ENCODE measurements around the gene CCDC102A.

DNA sequence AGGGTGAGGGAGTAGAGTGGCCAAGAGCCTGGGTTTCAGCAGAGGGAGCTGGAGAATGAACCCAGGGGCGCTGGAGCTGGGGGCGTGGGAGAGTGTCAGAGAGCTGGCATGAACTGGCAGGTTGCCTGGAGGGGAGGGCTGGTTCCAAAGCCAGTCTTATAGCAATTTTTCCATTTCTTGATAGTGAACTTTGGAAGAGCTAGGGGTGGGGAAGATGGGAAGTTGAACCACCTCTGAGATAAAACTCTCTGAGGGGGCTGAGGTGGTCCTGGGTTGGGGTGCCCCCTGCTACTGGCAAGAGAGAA, 42.9 kb upstream of the CCDC102A start:
- TF ChIP-seq SCRT2 (tag by site-specific recombination; IDR thresholded peaks at IDR 0.05) = no peak
- TF ChIP-seq ZNF426 (tag by site-specific recombination; IDR thresholded peaks at IDR 0.05) = no peak
- TF ChIP-seq ZEB2 (tag by site-specific recombination; IDR thresholded peaks at IDR 0.05) = no peak
- no peak for TF ChIP-seq TSHZ1 (tag by site-specific recombination; IDR thresholded peaks at IDR 0.05; ENCODE audit: borderline replicate concordance)
- TF ChIP-seq, protein P1, sequence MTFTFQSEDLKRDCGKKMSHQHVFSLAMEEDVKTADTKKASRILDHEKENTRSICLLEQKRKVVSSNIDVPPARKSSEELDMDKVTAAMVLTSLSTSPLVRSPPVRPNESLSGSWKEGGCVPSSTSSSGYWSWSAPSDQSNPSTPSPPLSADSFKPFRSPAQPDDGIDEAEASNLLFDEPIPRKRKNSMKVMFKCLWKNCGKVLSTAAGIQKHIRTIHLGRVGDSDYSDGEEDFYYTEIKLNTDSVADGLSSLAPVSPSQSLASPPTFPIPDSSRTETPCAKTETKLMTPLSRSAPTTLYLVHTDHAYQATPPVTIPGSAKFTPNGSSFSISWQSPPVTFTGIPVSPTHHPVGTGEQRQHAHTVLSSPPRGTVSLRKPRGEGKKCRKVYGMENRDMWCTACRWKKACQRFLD (tag by site-specific recombination; IDR thresholded peaks at IDR 0.05) = no peak
- TF ChIP-seq, protein P2, sequence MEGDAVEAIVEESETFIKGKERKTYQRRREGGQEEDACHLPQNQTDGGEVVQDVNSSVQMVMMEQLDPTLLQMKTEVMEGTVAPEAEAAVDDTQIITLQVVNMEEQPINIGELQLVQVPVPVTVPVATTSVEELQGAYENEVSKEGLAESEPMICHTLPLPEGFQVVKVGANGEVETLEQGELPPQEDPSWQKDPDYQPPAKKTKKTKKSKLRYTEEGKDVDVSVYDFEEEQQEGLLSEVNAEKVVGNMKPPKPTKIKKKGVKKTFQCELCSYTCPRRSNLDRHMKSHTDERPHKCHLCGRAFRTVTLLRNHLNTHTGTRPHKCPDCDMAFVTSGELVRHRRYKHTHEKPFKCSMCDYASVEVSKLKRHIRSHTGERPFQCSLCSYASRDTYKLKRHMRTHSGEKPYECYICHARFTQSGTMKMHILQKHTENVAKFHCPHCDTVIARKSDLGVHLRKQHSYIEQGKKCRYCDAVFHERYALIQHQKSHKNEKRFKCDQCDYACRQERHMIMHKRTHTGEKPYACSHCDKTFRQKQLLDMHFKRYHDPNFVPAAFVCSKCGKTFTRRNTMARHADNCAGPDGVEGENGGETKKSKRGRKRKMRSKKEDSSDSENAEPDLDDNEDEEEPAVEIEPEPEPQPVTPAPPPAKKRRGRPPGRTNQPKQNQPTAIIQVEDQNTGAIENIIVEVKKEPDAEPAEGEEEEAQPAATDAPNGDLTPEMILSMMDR (tag by site-specific recombination; IDR thresholded peaks at IDR 0.05) = no peak
- TF ChIP-seq YY1 (tag by site-specific recombination; IDR thresholded peaks at IDR 0.05) = no peak
- no peak for TF ChIP-seq IKZF3 (tag by site-specific recombination; IDR thresholded peaks at IDR 0.05)

Data from HEK293 (cell line).